Progenitor cell of endocrine pancreas (in vitro differentiated cells): ENCODE data around the gene DNAJB6. TPM values are rescaled to one million over a fixed set of nuclear protein-coding genes. Genes with fewer than 3 reads are reported as not detected.

Experiments used
- DNase-seq: peaks from one replicate; pipeline ENCODE4 v3.0.0; 2021; ENCODE audit warnings: low spot score; ENCODE audit not compliant: unreplicated experiment
- H3K27ac Mint-ChIP-seq: 2 replicates; pipeline ENCODE4 v1.8.0; 2021; ENCODE audit warnings: mild to moderate bottlenecking, moderate library complexity, mixed read lengths
- H3K27me3 Mint-ChIP-seq: 2 replicates; pipeline ENCODE4 v1.8.0; 2021; ENCODE audit warnings: mixed read lengths
- H3K36me3 Mint-ChIP-seq: 2 replicates; pipeline ENCODE4 v1.8.0; 2022; ENCODE audit warnings: mixed read lengths; ENCODE audit not compliant: insufficient read depth
- H3K4me1 Mint-ChIP-seq: 2 replicates; pipeline ENCODE4 v1.8.0; 2021; ENCODE audit warnings: low read depth, mixed read lengths
- H3K4me3 Mint-ChIP-seq: 2 replicates; pipeline ENCODE4 v1.8.0; 2021; ENCODE audit warnings: low read depth, mild to moderate bottlenecking, moderate library complexity, mixed read lengths
- H3K9me3 Mint-ChIP-seq: 2 replicates; pipeline ENCODE4 v1.8.0; 2021; ENCODE audit warnings: low read depth, mixed read lengths
- CTCF ChIP-seq: fragments of 200-600 bp; sonication (generic); IDR thresholded peaks from one replicate; pipeline ENCODE4 v1.5.0; 2021; ENCODE audit warnings: antibody characterized with exemption, mild to moderate bottlenecking; ENCODE audit not compliant: unreplicated experiment
- total RNA-seq: library from RNA; stranded (reverse); gene quantifications from 2 replicates; pipeline ENCODE4 v1.2.1, GENCODE V29; 2021

The DNAJB6 gene
- total RNA-seq, 1 donor from 2014 or later: 119 TPM

- Mint-ChIP-seq H3K27me3 (peaks cover 4% of the 10 kb centered on the region), H3K9me3 (no peaks in the 10 kb centered on the region)
Observed at GRCh38 chr7:157294773-157295172, 42.0 kb upstream of the DNAJB6 start.

GRCh38 chr7:157295338-157295737, 41.5 kb upstream of the DNAJB6 start:
- no peak overlapping the region for H3K4me3 Mint-ChIP-seq
- DNase-seq: no peak
- no peak for TF ChIP-seq CTCF
- no peak overlapping the region for H3K27ac Mint-ChIP-seq
- no peaks in the 10 kb centered on the region for H3K36me3 Mint-ChIP-seq
- H3K27me3 Mint-ChIP-seq: peaks cover 4% of the 10 kb centered on the region
- H3K4me1 Mint-ChIP-seq: no peaks in the 10 kb centered on the region
- H3K9me3 Mint-ChIP-seq: no peaks in the 10 kb centered on the region

More at GRCh38 chr7:157294773-157295172, 42.0 kb upstream of the DNAJB6 start:
- Mint-ChIP-seq H3K36me3 (no peaks in the 10 kb centered on the region), H3K27ac (no peak overlapping the region), H3K4me1 (no peaks in the 10 kb centered on the region), H3K4me3 (no peak overlapping the region)
- no peak for DNase-seq
- no peak for TF ChIP-seq CTCF

- H3K4me1 Mint-ChIP-seq: no peaks in the 10 kb centered on the region
Observed at GRCh38 chr7:157297185-157297584, 39.6 kb upstream of the DNAJB6 start.

GRCh38 chr7:157299317-157299612, 37.5 kb upstream of the DNAJB6 start:
- Mint-ChIP-seq H3K4me1 (no peaks in the 10 kb centered on the region), H3K9me3 (no peaks in the 10 kb centered on the region), H3K27ac (no peak overlapping the region), H3K27me3 (no peaks in the 10 kb centered on the region), H3K36me3 (no peaks in the 10 kb centered on the region), H3K4me3 (no peak overlapping the region)
- TF ChIP-seq CTCF: no peak
- no peak for DNase-seq

More at GRCh38 chr7:157297185-157297584, 39.6 kb upstream of the DNAJB6 start:
- Mint-ChIP-seq H3K27ac (no peak overlapping the region), H3K9me3 (no peaks in the 10 kb centered on the region), H3K27me3 (peaks cover 3% of the 10 kb centered on the region), H3K36me3 (no peaks in the 10 kb centered on the region), H3K4me3 (no peak overlapping the region)
- TF ChIP-seq CTCF: no peak
- DNase-seq: no peak

- TF ChIP-seq CTCF: no peak
- Mint-ChIP-seq H3K27me3 (no peaks in the 10 kb centered on the region), H3K4me1 (no peaks in the 10 kb centered on the region), H3K9me3 (no peaks in the 10 kb centered on the region), H3K4me3 (no peak overlapping the region), H3K36me3 (no peaks in the 10 kb centered on the region), H3K27ac (no peak overlapping the region)
- DNase-seq: no peak
Observed at GRCh38 chr7:157299613-157300368, 37.0 kb upstream of the DNAJB6 start.
